Esophagus squamous epithelium (tissue), 5 donors: ENCODE results near the gene TCF12. TPM values are rescaled to one million over a fixed set of nuclear protein-coding genes. Genes with fewer than 3 reads are reported as not detected.

ENCODE experiments used
- DNase-seq: peaks from one replicate; lab custom pipeline; 2025; lab: John Stamatoyannopoulos, UW
- H3K27ac ChIP-seq, 4 donors: fragments of 200-600 bp; sonication (generic); one replicate each; pipeline ENCODE4 v1.5.1; 2016 to 2019; ENCODE audit warnings: mild to moderate bottlenecking in 1 of 4
- H3K27me3 ChIP-seq, 4 donors: fragments of 200-600 bp; sonication (generic); 1 replicate in 3 of 4; 2 replicates in 1 of 4; pipeline versions ENCODE4 v1.5.1 to v1.6.0; 2017 to 2021; ENCODE audit warnings: antibody characterized with exemption in 1 of 4
- H3K36me3 ChIP-seq, 3 donors: fragments of 200-600 bp; sonication (generic); one replicate each; pipeline ENCODE4 v1.5.1; 2016 to 2019
- H3K4me1 ChIP-seq, 3 donors: fragments of 200-600 bp; sonication (generic); one replicate each; pipeline ENCODE4 v1.5.1; 2017 to 2019
- H3K4me3 ChIP-seq, 4 donors: fragments of 200-600 bp; sonication (generic); 1 replicate in 3 of 4; 2 replicates in 1 of 4; pipeline ENCODE4 v1.5.1; 2016 to 2019; ENCODE audit warnings: mild to moderate bottlenecking in 2 of 4, moderate library complexity in 1 of 4
- H3K9me3 ChIP-seq, 3 donors: fragments of 200-600 bp; sonication (generic); one replicate each; pipeline ENCODE4 v1.5.1; 2016 to 2019
- CTCF ChIP-seq, 6 experiments: fragments of 450-650 bp in 4 of 6; fragments of 200-600 bp in 2 of 6; sonication (generic) in 2 of 6; IDR thresholded peaks; one replicate each; pipeline ENCODE4 v1.5.1; 2016 to 2019; ENCODE audit warnings: antibody characterized with exemption in 6 of 6, mild to moderate bottlenecking in 4 of 6, moderate library complexity in 4 of 6
- POLR2A ChIP-seq, 4 donors: fragments of 450-650 bp; IDR thresholded peaks; one replicate each; pipeline ENCODE4 v1.6.1; 2017; ENCODE audit warnings: antibody characterized with exemption in 4 of 4, mild to moderate bottlenecking in 4 of 4, moderate library complexity in 3 of 4
- WGBS, 2 donors: methylation state at CpG; one replicate each; pipeline ENCODE4 v1.1.5; 2018; 5-methylcytosine and 5-hydroxymethylcytosine counted together
- intact Hi-C: fragments of 100-400 bp; cut with DNase I; formaldehyde crosslinking; loops from one replicate; pipeline ENCODE4 v1.15.0; 2022
- total RNA-seq, 4 donors: library from RNA; depleted of rRNA; stranded (reverse); fragments of >200 nt; gene quantifications; one replicate each; pipeline ENCODE4 v1.1.0, GENCODE V29; 2016
- donor health status: DM: yes; HTN: yes; CAD: no.

The TCF12 gene
- total RNA-seq, 4 donors from 2014 or later = 28.5 to 90.4 (median 51.3) TPM

GRCh38 chr15:57256939-57257338 lies 338.5 kb downstream of the TCF12 start:
- Histone ChIP-seq H3K4me3 (no peak overlapping the region), H3K27ac (no peak overlapping the region), H3K27me3 (no peaks in the 10 kb centered on the region), H3K4me1 (no peaks in the 10 kb centered on the region), H3K9me3 (no peaks in the 10 kb centered on the region), H3K36me3 (peaks cover 0 to 56% (median 5%) of the 10 kb centered on the region in 3 donors)
- no peak for DNase-seq
- intact Hi-C loops = no loop called here
- TF ChIP-seq POLR2A (IDR thresholded peaks at IDR 0.05) = no peak
- TF ChIP-seq CTCF (IDR thresholded peaks at IDR 0.05) = no peak
- 79 to 80% methylated on average over 2 of the region's 2 CpGs for WGBS, 2 donors

GRCh38 chr15:57259568-57260040 lies 341.2 kb downstream of the TCF12 start:
- no peak for TF ChIP-seq POLR2A (IDR thresholded peaks at IDR 0.05)
- no peak for TF ChIP-seq CTCF (IDR thresholded peaks at IDR 0.05)
- Histone ChIP-seq H3K9me3 (no peaks in the 10 kb centered on the region), H3K4me3 (no peak overlapping the region), H3K27me3 (no peaks in the 10 kb centered on the region), H3K27ac (no peak overlapping the region), H3K36me3 (peaks cover 0 to 59% (median 5%) of the 10 kb centered on the region in 3 donors), H3K4me1 (no peaks in the 10 kb centered on the region)
- intact Hi-C loops = no loop called here
- WGBS, 2 donors = 67 to 72% methylated on average over 5 to 6 of the region's 6 CpGs
- DNase-seq = no peak

- Histone ChIP-seq H3K27me3 (no peaks in the 10 kb centered on the region), H3K27ac (no peak overlapping the region), H3K36me3 (peaks cover 0 to 65% (median 0%) of the 10 kb centered on the region in 3 donors), H3K4me3 (no peak overlapping the region), H3K4me1 (no peaks in the 10 kb centered on the region), H3K9me3 (no peaks in the 10 kb centered on the region)
- WGBS, 2 donors = 86 to 92% methylated on average over 3 of the region's 3 CpGs
- intact Hi-C loops = no loop called here
- DNase-seq = no peak
- TF ChIP-seq CTCF (IDR thresholded peaks at IDR 0.05) (no peak), POLR2A (IDR thresholded peaks at IDR 0.05) (no peak)
Observed at GRCh38 chr15:57263520-57263919, 345.1 kb downstream of the TCF12 start.

- 58 to 73% methylated on average over 9 of the region's 9 CpGs for WGBS, 2 donors
- Histone ChIP-seq H3K27ac (no peak overlapping the region), H3K27me3 (no peaks in the 10 kb centered on the region), H3K36me3 (peaks cover 0 to 66% (median 0%) of the 10 kb centered on the region in 3 donors), H3K4me3 (no peak overlapping the region), H3K4me1 (peaks cover 0 to 12% (median 0%) of the 10 kb centered on the region in 3 donors), H3K9me3 (no peaks in the 10 kb centered on the region)
- no peak for DNase-seq
- TF ChIP-seq CTCF (IDR thresholded peaks at IDR 0.05) (no peak), POLR2A (IDR thresholded peaks at IDR 0.05) (no peak)
- intact Hi-C loops = no loop called here
Observed at GRCh38 chr15:57272771-57273357, 354.4 kb downstream of the TCF12 start.

- no peaks in the 10 kb centered on the region for H3K9me3 ChIP-seq
- intact Hi-C loops = no loop called here
- no peak for DNase-seq
- H3K36me3 ChIP-seq = peaks cover 0 to 66% (median 0%) of the 10 kb centered on the region in 3 donors
- H3K27me3 ChIP-seq = no peaks in the 10 kb centered on the region
- WGBS, 2 donors = 44 to 62% methylated on average over 1 of the region's 1 CpG
- no peak overlapping the region for H3K27ac ChIP-seq
- H3K4me3 ChIP-seq = no peak overlapping the region
- peaks cover 0 to 12% (median 0%) of the 10 kb centered on the region in 3 donors for H3K4me1 ChIP-seq
- TF ChIP-seq CTCF (IDR thresholded peaks at IDR 0.05) (no peak), POLR2A (IDR thresholded peaks at IDR 0.05) (no peak)
Observed at GRCh38 chr15:57273402-57273801, 355.0 kb downstream of the TCF12 start.
